GM12864 (cell line): ENCODE measurements around the gene ASCC1.
A peak's percentile ranks its signal among the peaks of the same experiment; 100 is the strongest.

Experiments
- DNase-seq: peaks from one replicate; pipeline ENCODE4 v3.0.0-alpha.2; 2011; ENCODE audit warnings: low read depth
- H3K4me3 ChIP-seq: 2 replicates; pipeline ENCODE4 v1.5.1; 2011; ENCODE audit warnings: mild to moderate bottlenecking, low read depth, low read length, control low read depth
- TF ChIP-seq, protein P1 (sequence below): IDR thresholded peaks from 2 replicates; pipeline ENCODE4 v1.5.1; 2011; ENCODE audit warnings: low read depth, mild to moderate bottlenecking, moderate library complexity, low read length, control low read depth, inconsistent platforms; ENCODE audit errors: missing control alignments

ASCC1 gene

DNA sequence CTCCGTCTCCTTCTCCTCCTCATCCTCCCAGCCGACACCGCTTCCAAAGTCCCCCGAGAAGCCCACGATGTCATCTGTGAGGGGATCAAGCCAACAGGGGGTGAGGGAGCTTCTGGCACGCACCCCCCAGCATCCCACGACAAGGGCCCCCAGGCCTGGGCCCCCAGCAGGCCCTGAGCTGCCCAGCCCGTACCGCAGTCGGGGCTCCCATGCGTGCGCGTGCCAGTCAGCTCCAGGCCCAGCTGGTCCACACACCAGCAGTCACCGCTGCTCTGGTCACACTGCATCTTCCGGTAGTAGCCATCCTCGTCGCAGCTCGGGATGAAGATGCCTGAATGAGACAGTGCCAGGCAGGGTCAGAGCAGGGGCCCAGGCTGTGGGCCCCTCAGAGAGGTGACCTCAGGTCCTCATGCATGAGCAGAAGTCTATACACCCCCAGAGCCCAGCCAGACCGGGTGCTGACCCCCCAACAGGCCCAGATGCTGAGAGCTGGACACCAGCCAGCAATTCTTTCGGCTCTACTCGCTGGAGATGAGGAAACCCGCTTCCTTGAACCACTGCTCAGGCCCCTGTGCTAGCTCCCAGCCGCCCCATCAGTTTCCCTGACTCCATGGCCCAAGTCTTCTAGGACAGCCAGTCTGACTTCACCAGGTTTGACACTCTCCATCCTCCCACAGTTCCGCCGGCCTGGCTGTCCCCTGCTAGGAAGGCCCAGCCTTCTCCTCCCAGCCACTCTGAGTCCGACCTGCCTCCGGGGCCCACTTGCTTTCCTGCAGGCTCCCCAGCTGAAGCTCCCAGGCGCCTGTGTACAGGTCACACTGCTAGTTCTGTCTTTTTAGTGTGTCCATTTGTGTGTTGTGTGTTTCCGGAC, 153.0 kb downstream of the ASCC1 start:
- TF ChIP-seq, protein P1, sequence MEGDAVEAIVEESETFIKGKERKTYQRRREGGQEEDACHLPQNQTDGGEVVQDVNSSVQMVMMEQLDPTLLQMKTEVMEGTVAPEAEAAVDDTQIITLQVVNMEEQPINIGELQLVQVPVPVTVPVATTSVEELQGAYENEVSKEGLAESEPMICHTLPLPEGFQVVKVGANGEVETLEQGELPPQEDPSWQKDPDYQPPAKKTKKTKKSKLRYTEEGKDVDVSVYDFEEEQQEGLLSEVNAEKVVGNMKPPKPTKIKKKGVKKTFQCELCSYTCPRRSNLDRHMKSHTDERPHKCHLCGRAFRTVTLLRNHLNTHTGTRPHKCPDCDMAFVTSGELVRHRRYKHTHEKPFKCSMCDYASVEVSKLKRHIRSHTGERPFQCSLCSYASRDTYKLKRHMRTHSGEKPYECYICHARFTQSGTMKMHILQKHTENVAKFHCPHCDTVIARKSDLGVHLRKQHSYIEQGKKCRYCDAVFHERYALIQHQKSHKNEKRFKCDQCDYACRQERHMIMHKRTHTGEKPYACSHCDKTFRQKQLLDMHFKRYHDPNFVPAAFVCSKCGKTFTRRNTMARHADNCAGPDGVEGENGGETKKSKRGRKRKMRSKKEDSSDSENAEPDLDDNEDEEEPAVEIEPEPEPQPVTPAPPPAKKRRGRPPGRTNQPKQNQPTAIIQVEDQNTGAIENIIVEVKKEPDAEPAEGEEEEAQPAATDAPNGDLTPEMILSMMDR, result no peak
- no peak overlapping the region for H3K4me3 ChIP-seq
- no peak for DNase-seq

DNA sequence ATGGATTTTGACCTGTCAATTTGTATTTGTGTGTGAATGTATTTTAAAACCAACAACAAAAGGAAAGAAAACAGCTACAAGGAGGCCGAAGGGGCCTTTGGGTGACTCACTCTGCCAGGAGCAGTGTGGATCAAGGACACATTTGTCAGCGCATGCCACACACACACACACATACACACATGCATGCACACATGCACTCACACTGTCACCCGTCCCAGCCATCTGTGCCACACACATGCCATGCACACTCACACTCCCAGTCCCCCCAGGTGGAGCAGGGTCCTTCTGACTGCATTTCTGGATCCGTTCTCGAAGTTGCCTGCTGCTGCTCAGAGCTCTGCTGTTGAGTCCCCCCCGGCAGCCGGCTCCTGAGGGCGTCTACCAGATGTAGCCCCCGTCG, 153.7 kb downstream of the ASCC1 start:
- no peak overlapping the region for H3K4me3 ChIP-seq
- TF ChIP-seq, protein P1, result no peak
- DNase-seq, result no peak

DNA sequence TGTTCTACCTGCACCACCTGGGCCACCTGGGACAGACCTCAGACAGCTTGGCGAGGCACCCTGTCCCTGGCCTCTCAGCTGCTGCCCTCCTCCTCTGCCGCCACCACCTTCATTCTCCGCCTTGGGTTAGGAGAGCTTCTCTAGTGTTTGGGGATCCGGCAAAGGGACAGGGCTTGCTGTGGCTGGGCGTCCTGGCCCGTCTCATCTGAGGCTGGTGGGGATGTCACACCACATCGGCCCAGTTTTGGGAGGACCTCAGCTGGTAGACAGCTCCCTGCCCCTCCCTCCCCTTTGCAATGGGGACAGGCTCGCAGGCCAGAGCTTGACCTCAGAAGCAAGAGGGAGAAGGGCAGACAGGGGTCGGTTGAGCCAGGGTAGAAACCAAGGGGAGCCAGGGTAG, 154.1 kb downstream of the ASCC1 start:
- H3K4me3 ChIP-seq, result no peak overlapping the region
- DNase-seq, result no peak
- TF ChIP-seq, protein P1, result no peak

DNA sequence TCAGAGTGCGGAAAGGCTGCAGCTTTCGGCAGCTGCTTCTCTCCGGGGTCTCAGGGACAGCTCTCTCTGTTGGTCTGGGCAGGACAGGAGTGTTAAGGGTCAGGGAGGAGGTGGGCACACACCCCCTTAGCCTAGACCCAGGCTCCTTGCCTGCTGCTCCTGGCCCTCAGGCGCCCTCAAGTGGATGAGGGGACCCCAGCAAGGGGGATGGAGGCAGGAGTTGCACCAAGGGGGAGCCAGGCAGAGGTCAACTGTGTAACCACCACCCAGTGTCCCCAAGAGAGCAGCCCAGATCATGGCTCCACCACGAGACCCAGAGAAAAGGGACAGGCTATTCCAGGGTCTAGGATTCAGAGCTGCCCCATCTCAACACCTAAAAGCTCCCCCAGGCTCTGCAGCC, 154.6 kb downstream of the ASCC1 start:
- no peak overlapping the region for H3K4me3 ChIP-seq
- TF ChIP-seq, protein P1, result peak; percentile 37
- DNase-seq, result no peak

DNA sequence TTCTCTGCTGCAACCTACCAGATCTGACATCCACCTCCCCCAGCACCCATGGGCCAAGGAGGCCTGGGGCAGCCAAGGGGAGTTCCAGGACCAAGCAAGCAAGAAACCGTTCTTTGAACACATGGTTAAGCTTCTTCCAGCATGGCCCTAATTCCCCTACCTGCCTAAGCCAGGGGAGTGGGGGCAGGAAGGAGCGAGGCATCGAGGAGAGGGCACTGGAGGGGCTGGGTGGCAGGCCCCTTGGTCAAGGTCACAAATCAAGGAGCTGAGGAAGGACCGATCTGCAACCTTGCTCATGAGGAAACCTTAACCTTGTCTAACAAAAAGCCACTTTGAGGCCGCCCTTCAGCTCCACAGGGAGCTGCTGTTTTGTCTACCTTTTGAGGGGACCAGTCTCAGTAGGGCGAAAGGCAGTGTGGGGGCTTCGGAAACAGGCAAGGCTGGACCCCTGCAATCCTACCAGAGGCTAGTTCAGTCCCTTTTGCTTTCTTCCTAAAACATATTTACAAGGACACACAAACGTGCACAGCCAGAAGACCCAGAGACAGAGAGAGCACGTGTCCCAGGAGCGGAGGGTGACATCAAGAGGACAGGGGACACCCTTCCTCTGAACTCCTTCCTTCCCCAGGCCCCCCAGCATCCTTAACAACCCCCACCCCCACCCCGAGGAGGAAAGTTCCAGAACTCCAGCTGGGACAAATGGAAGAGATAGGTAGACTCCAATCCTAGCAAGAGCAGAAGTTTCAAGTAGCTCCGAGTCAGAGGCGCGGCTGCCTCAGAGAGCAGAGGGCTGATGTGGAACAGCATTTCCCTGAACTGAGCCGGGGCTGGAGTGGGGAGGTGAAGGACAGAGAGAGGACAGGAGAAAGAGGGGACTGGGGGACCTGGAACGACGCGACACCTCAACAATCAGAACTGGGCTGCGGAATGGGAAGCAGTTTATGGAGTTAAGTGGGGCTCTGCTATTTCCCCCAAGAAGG, 155.9 kb downstream of the ASCC1 start:
- no peak overlapping the region for H3K4me3 ChIP-seq
- DNase-seq, result no peak
- TF ChIP-seq, protein P1, result no peak

DNA sequence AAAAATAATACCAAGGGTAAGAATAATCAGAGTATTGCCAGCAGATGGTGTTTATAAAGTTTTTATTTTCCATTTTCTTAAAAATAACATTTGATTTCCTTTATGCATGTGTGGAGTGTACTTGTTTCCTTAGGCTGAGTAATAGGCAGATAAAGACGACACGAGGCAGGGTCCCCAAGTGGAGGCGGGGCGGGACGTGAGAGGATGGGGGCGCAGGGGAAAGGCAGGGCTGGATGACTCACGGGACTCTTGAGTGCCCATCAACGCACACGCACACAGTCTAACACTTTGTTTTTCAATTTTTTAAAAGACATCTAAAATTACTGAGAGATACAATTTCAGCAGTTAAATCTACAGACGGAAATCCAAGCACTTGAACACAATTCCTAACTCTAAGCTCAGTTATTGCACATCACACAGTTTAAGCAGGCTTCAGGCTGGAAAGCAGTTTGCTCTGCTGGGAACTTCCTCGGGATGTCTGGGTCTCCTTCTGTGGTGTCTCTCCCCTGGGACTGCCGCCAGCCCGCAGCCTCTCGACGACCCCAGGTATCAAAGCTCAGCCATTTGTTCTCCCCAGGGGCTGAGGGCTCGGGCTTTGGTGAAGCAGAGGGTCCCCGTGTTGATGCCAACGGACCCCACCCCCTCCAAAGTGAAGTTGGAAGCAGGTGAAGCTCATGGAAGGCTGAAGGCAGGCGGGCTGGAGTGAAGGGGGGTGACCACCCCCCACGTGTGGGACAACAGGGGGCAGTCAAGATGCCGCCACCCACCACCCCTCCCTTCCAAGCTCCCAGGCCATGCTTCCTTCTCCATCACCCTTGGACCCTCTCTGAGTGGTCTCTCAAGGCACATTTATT, 156.9 kb downstream of the ASCC1 start:
- no peak for DNase-seq
- TF ChIP-seq, protein P1, result no peak

More for the DNA sequence above, 156.9 kb downstream of the ASCC1 start:
- no peak overlapping the region for H3K4me3 ChIP-seq
